K562 (cell line): ENCODE data around the gene WASL.

Experiments used
- CBX5 ChIP-seq: IDR thresholded peaks from 2 replicates; pipeline ENCODE4 v1.6.1; 2014; ENCODE audit warnings: low read depth, borderline replicate concordance
- CHD2 ChIP-seq: IDR thresholded peaks from 2 replicates; pipeline ENCODE4 v1.6.1; 2011; ENCODE audit warnings: low read depth, low read length
- E2F6 ChIP-seq, 2 experiments: IDR thresholded peaks; 2 replicates each; pipeline ENCODE4 v1.6.1; 2011; ENCODE audit warnings: borderline replicate concordance in 1 of 2, control low read depth in 1 of 2, low read depth in 1 of 2, low read length in 1 of 2, mild to moderate bottlenecking in 1 of 2, mixed read lengths in 1 of 2, moderate library complexity in 1 of 2; ENCODE audit not compliant: insufficient read depth in 1 of 2, insufficient read length in 1 of 2, poor library complexity in 1 of 2, severe bottlenecking in 1 of 2; ENCODE audit errors: extremely low read depth in 1 of 2
- GMEB1 ChIP-seq: fragments of 250-450 bp; sonication (Bioruptor Pico); IDR thresholded peaks from 2 replicates; pipeline ENCODE4 v1.4.0; 2020; ENCODE audit warnings: mild to moderate bottlenecking
- HOMEZ ChIP-seq: fragments of 250-450 bp; sonication (Bioruptor Pico); IDR thresholded peaks from 2 replicates; pipeline ENCODE4 v1.4.0; 2020; ENCODE audit warnings: mild to moderate bottlenecking, moderate library complexity
- POLR2A ChIP-seq: fragments of 450-650 bp; conservative IDR thresholded peaks from 2 replicates; pipeline ENCODE4 v1.6.1; 2016
- PYGO2 ChIP-seq: fragments of 450-650 bp; IDR thresholded peaks from 2 replicates; pipeline ENCODE4 v1.6.1; 2016; ENCODE audit warnings: mild to moderate bottlenecking, missing genetic modification characterization, moderate library complexity, missing compliant biosample characterization
- ZBTB11 ChIP-seq, 3 experiments: fragments of 200-800 bp in 1 of 3; fragments of 250-450 bp in 1 of 3; fragments of 450-650 bp in 1 of 3; sonication (Bioruptor Pico) in 1 of 3; sonication (Bioruptor generic) in 1 of 3; formaldehyde crosslinking in 1 of 3; IDR thresholded peaks; 2 replicates each; pipeline versions ENCODE4 v1.6.1 to v1.8.0; 2016 to 2022; ENCODE audit warnings: mild to moderate bottlenecking in 2 of 3, missing genetic modification characterization in 2 of 3, missing compliant biosample characterization in 1 of 3, moderate library complexity in 1 of 3
- ZNF121 ChIP-seq: sonication (generic); formaldehyde crosslinking; conservative IDR thresholded peaks from 2 replicates; pipeline ENCODE4 v1.8.0; 2022; ENCODE audit warnings: missing genetic modification reagents

GRCh38 chr7:123787220-123788007, 38.6 kb upstream of the WASL start:
- TF ChIP-seq E2F6 (IDR thresholded peaks at IDR 0.05; ENCODE audit: borderline replicate concordance in 1 of 2, extremely low read depth in 1 of 2, insufficient read depth in 1 of 2, insufficient read length in 1 of 2, low read depth in 1 of 2, low read length in 1 of 2, poor library complexity in 1 of 2, severe bottlenecking in 1 of 2) (no peak), POLR2A (no peak), PYGO2 (no peak), ZNF121 (no peak), CHD2 (no peak), CBX5 (no peak), ZBTB11 (CRISPR knock-in tag; IDR thresholded peaks at IDR 0.05) (no peak), HOMEZ (CRISPR knock-in tag) (no peak), GMEB1 (no peak)
